Heart left ventricle (tissue), 16 donors: Measurements from ENCODE around the gene CCSER1. TPM values are rescaled to one million over a fixed set of nuclear protein-coding genes. Genes with fewer than 3 reads are reported as not detected.

Experiments used
- ATAC-seq, 4 donors: fragments of 200-7000 bp; cut with Tn5 transposase; one replicate each; pipeline ENCODE4 v1.9.1; 2020 to 2022; ENCODE audit warnings: moderate library complexity in 4 of 4, mild to moderate bottlenecking in 3 of 4, moderate number of reproducible peaks in 1 of 4
- DNase-seq, 5 donors: peaks; one replicate each; pipeline ENCODE4 v3.0.0-alpha.2; 2020
- H3K27ac ChIP-seq, 12 donors: fragments of 200-600 bp; sonication (generic) in 4 of 12; one replicate each; pipeline versions ENCODE4 v1.5.0 to v1.8.0; 2016 to 2022; ENCODE audit warnings: mild to moderate bottlenecking in 2 of 12
- H3K27me3 ChIP-seq, 9 donors: fragments of 200-600 bp; sonication (generic) in 2 of 9; one replicate each; pipeline versions ENCODE4 v1.5.1 to v1.8.0; 2016 to 2022; ENCODE audit warnings: mild to moderate bottlenecking in 3 of 9
- H3K36me3 ChIP-seq, 9 donors: fragments of 200-600 bp; sonication (generic) in 2 of 9; one replicate each; pipeline versions ENCODE4 v1.5.0 to v1.8.0; 2018 to 2022; ENCODE audit warnings: mild to moderate bottlenecking in 2 of 9
- H3K4me1 ChIP-seq, 12 donors: fragments of 200-600 bp; sonication (generic) in 4 of 12; one replicate each; pipeline versions ENCODE4 v1.5.0 to v1.8.0; 2016 to 2022; ENCODE audit warnings: mild to moderate bottlenecking in 3 of 12
- H3K4me3 ChIP-seq, 12 donors: fragments of 200-600 bp; sonication (generic) in 4 of 12; one replicate each; pipeline versions ENCODE4 v1.5.0 to v1.8.0; 2017 to 2022; ENCODE audit warnings: mild to moderate bottlenecking in 9 of 12, moderate library complexity in 4 of 12
- H3K9me3 ChIP-seq, 12 donors: fragments of 200-600 bp; sonication (generic) in 4 of 12; one replicate each; pipeline versions ENCODE4 v1.5.0 to v1.8.0; 2016 to 2022; ENCODE audit warnings: mild to moderate bottlenecking in 1 of 12
- POLR2A ChIP-seq, 2 donors: fragments of 450-650 bp; IDR thresholded peaks; one replicate each; pipeline ENCODE4 v1.6.1; 2017; ENCODE audit warnings: antibody characterized with exemption in 2 of 2, mild to moderate bottlenecking in 2 of 2, moderate library complexity in 2 of 2
- WGBS, 4 donors: extraction: QIAGEN DNeasy Blood & Tissue Kit in 2 of 4; methylation state at CpG; one replicate each; pipeline versions ENCODE4 v1.1.5 to v1.1.7; 2013 to 2018; 5-methylcytosine and 5-hydroxymethylcytosine counted together
- intact Hi-C, 10 donors: fragments of 100-400 bp; cut with DNase I; formaldehyde crosslinking; loops; one replicate each; pipeline versions ENCODE4 v1.11.1 to v1.14.2; 2022
- polyA plus RNA-seq, 2 donors: library from polyadenylated mRNA; stranded (reverse); fragments of 200-250 nt; gene quantifications; one replicate each; pipeline ENCODE4 v1.2.3, GENCODE V29; 2013
- total RNA-seq, 9 donors: library from RNA; depleted of rRNA in 2 of 9; stranded (reverse); fragments of >200 nt in 2 of 9; fragmentation: NEBNext Ultra II Directional in 3 of 9; extraction: Animal tissue kit (Norgen Biotek cat#: 25700) in 3 of 9; gene quantifications; one replicate each; pipeline versions ENCODE4 v1.1.0 to v1.2.4, GENCODE V29; 2016 to 2023
- TF ChIP-seq, protein P1 (sequence below), 12 donors: fragments of 200-600 bp; sonication (generic) in 4 of 12; IDR thresholded peaks; one replicate each; pipeline versions ENCODE4 v1.5.0 to v1.8.0; 2018 to 2022; ENCODE audit warnings: antibody characterized with exemption in 12 of 12, mild to moderate bottlenecking in 5 of 12
- donor health status: ischemic (EF 13 %, LVEDD 7.1; RV severe dilation, severe dysfunction).
- donor health status: healthy with polysubstance abuse.
- donor health status: DM: no; HTN: yes; CAD: no.
- donor health status: DM: no; HTN: no; CAD: no.
- donor health status: ischemic (EF 25% LVEDD 6.9; RV normal size, moderate dysfunction).
- donor health status: ischemic (EF 25% LVEDD 5.7; RV mildly dilated, moderate dysfunction).
- donor health status: healthy.
- donor health status: DM: yes; HTN: yes; CAD: no.
- donor health status: ischemic (EF 35%, LVEDD 5.7; RV mildly dilated, moderate dysfunction).
- donor health status: nonischemic (EF 11% LVEDD 7.7; RV severe dilation, severe dysfunction).
- donor health status: DM: yes; HTN: yes; CAD: no.
- donor health status: PGD.
- donor health status: ischemic (EF 29% LVEDD 5.4; RV normal size, mild dysfunction).
- donor health status: nonischemic (EF 23%, LVEDD 6.1; RV moderate dilation, normal function).

CCSER1 gene
- total and polyA plus RNA-seq, 11 donors = 2.5 to 15.8 (median 12.2) TPM

DNA sequence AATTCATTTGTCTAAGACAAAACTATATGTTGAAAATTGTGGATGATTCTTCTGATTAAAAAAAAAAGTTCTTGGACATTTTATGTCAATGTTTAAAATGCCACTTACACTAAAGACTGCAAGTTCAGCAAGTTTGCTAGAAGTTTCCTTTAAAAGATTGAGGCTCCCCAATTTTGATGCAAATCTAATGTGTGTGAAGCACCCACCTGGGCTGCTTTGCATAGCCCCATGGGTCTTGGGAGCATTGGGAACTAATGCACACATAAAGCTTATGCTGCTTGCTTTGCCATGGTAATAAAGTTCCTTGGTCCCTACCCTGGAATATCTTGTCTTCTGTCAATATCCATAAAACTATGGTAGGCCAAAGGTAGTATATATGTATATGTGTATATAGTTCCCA is 1450.7 kb downstream of the CCSER1 start:
- ATAC-seq = no peak

DNA sequence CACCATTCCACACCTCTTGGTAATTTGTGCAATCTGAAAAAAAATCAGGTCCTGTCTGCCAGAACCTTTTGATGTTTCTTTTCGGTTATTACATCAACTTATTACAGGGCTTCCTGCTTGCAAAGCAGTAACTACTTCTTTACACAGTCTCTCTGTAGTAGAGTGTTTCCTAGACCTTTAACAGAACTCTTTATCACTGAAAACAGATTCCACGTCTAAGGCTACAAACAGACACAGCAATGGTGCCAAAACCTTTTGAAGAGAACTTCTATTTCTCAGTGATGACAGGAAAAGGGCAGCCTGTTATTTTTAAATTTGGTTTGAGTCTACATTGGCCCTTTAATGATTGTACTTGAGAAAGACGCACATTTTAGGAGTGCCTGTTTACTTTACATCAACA is 1463.1 kb downstream of the CCSER1 start:
- Histone ChIP-seq H3K27me3 (no peaks in the 10 kb centered on the region), H3K27ac (no peak overlapping the region), H3K36me3 (no peaks in the 10 kb centered on the region), H3K4me3 (no peak overlapping the region), H3K9me3 (peaks cover 0 to 7% (median 0%) of the 10 kb centered on the region in 12 donors), H3K4me1 (no peaks in the 10 kb centered on the region)
- ATAC-seq (peak in 2 of 4 donors; percentile 43 to 77), DNase-seq (no peak)
- 13 to 23% (median 17%) methylated on average over 3 of the region's 3 CpGs for WGBS, 4 donors
- TF ChIP-seq, protein P1, sequence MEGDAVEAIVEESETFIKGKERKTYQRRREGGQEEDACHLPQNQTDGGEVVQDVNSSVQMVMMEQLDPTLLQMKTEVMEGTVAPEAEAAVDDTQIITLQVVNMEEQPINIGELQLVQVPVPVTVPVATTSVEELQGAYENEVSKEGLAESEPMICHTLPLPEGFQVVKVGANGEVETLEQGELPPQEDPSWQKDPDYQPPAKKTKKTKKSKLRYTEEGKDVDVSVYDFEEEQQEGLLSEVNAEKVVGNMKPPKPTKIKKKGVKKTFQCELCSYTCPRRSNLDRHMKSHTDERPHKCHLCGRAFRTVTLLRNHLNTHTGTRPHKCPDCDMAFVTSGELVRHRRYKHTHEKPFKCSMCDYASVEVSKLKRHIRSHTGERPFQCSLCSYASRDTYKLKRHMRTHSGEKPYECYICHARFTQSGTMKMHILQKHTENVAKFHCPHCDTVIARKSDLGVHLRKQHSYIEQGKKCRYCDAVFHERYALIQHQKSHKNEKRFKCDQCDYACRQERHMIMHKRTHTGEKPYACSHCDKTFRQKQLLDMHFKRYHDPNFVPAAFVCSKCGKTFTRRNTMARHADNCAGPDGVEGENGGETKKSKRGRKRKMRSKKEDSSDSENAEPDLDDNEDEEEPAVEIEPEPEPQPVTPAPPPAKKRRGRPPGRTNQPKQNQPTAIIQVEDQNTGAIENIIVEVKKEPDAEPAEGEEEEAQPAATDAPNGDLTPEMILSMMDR (IDR thresholded peaks at IDR 0.05) = no peak
- no peak for TF ChIP-seq POLR2A (IDR thresholded peaks at IDR 0.05)
- intact Hi-C loops = no loop called here

More for the DNA sequence above, 1450.7 kb downstream of the CCSER1 start:
- Histone ChIP-seq H3K4me3 (no peak overlapping the region), H3K27me3 (no peaks in the 10 kb centered on the region), H3K9me3 (no peaks in the 10 kb centered on the region), H3K27ac (no peak overlapping the region), H3K4me1 (no peaks in the 10 kb centered on the region), H3K36me3 (no peaks in the 10 kb centered on the region)
- no peak for DNase-seq
- TF ChIP-seq, protein P1 (IDR thresholded peaks at IDR 0.05) = no peak
- TF ChIP-seq POLR2A (IDR thresholded peaks at IDR 0.05) = no peak
- intact Hi-C loops = no loop called here

DNA sequence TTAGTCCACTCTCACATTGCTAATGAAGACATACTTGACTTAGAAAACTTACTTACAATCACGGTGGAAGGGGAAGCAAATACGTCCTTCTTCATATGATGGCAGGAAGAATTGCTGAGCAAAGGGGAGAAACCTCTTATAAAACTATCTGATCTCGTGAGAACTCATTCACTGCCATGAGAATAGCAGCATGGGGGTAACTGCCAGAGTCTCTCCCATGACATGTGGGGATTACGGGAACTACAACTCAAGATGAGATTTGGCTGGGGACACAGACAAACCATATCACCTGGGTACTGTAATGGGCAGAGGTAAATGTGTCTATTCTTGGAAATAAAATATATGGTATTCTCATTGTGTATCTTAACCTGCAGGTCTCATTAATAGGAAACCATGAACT is 1464.9 kb downstream of the CCSER1 start:
- Histone ChIP-seq H3K36me3 (no peaks in the 10 kb centered on the region), H3K9me3 (peaks cover 0 to 7% (median 0%) of the 10 kb centered on the region in 12 donors), H3K27me3 (no peaks in the 10 kb centered on the region), H3K27ac (no peak overlapping the region), H3K4me1 (no peaks in the 10 kb centered on the region), H3K4me3 (no peak overlapping the region)
- DNase-seq (no peak), ATAC-seq (no peak)
- intact Hi-C loops = no loop called here
- WGBS, 4 donors = 61 to 87% (median 81%) methylated on average over 4 of the region's 4 CpGs
- TF ChIP-seq, protein P1 (IDR thresholded peaks at IDR 0.05) = no peak
- TF ChIP-seq POLR2A (IDR thresholded peaks at IDR 0.05) = no peak

DNA sequence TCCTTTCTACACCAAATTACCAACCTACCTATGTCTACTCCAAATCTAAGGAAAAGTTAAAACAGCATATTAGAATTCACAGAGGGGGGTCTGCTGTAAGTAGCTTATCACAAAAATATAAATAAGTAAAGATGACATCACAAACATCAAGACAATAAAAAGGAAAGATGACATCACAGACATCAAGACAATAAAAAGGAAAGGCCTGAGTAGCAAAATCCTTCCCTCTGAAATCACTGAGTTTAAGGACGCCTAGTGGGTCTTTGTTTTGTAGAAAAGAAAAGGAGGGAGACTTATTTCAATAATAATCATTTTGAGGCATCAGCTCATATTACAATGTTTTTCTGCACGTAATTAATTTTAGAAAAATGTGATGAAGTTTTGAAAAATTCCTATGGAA is 1469.5 kb downstream of the CCSER1 start:
- 35 to 52% (median 43%) methylated on average over 2 of the region's 2 CpGs for WGBS, 4 donors
- Histone ChIP-seq H3K27me3 (no peaks in the 10 kb centered on the region), H3K4me1 (no peaks in the 10 kb centered on the region), H3K36me3 (no peaks in the 10 kb centered on the region), H3K27ac (no peak overlapping the region), H3K4me3 (no peak overlapping the region), H3K9me3 (peaks cover 0 to 7% (median 0%) of the 10 kb centered on the region in 12 donors)
- DNase-seq (no peak), ATAC-seq (no peak)
- intact Hi-C loops = no loop called here
- TF ChIP-seq, protein P1 (IDR thresholded peaks at IDR 0.05) = no peak
- no peak for TF ChIP-seq POLR2A (IDR thresholded peaks at IDR 0.05)
